NCI-H1694 (cell line): ENCODE results near the gene SMAP1.
"Not testable (repeated sequence)": the region's sequence is repeated elsewhere in the genome, so short reads cannot be mapped to it uniquely, and the experiment has no call there.

Experiments used
- DNase-seq: peaks from one replicate; lab custom pipeline; 2025; lab: John Stamatoyannopoulos, UW

The SMAP1 gene

DNA sequence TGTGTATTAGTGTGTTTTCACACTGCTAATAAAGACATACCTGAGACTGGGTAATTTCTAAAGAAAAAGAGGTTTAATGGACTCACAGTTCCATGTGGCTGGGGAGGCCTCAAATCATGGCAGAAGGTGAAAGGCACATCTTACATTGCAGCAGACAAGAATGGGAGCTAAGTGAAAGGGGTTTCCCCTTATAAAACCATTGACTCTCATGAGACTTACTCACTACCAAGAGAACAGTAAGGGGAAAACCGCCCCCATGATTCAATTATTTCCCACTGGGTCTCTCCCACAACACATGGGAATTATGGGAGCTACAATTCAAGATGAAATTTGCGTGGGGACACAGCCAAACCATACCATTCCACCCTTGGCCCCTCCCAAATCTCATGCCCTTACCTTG, 73.1 kb downstream of the SMAP1 start:
- DNase-seq, result not testable (repeated sequence)

DNA sequence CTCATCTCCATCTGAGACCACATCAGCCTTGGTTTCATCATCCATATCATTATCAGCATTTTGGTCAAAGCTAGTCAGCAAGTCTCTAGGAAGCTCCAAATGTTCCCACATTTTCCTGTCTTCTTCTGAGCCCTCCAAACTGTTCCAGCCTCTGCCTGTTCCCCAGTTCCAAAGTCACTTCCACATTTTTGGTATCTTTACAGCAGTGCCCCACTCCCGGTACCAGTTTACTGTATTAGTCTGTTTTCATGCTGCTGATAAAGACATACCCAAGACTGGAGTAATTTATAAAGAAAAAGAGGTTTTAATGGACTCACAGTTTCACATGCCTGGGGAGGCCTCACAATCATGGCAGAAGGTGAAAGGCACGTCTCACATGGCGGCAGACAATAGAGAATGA, 74.8 kb downstream of the SMAP1 start:
- not testable (repeated sequence) for DNase-seq

DNA sequence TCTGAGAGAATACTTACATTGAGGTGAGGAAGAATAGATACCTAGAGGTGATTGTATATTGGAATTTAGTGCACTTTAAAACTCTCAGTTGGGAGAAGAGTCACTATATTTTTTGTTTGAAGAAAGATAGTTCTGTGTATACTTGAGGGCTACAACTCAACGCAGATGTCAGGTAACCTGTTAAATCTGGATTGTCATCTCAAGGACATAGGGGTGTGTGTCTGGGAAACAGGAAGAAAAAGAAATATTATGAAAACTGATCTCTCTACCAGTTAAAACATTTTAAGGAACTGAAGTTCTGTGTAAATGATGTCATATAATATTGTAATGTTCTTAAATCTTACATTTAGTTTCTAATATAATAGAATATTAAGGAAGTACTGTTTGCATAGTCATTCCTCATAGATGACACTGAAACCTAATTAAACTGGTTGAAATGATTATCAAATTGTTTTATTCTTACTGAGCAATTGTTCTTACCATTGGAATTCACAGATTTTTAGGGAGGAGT, 86.2 kb downstream of the SMAP1 start:
- DNase-seq, result no peak

DNA sequence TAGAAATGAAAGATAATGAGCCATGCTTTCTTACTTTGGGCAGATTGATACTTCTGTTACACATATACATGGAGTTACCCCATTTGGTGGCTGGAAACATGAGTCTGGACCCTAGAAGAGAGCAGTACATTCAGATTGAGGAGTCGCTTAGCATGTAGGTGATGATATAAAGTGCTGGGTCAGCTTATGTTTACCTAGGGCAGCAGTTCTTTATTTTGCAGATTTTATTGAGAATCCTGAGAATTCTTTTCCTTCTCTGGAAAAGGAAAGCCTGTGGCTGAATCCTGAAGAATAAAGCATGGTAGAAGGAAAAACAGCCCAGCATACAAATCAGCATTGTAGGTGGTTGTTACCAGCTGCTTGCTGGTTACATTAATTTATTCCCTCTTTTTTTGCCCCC, 91.2 kb downstream of the SMAP1 start:
- DNase-seq, result no peak

DNA sequence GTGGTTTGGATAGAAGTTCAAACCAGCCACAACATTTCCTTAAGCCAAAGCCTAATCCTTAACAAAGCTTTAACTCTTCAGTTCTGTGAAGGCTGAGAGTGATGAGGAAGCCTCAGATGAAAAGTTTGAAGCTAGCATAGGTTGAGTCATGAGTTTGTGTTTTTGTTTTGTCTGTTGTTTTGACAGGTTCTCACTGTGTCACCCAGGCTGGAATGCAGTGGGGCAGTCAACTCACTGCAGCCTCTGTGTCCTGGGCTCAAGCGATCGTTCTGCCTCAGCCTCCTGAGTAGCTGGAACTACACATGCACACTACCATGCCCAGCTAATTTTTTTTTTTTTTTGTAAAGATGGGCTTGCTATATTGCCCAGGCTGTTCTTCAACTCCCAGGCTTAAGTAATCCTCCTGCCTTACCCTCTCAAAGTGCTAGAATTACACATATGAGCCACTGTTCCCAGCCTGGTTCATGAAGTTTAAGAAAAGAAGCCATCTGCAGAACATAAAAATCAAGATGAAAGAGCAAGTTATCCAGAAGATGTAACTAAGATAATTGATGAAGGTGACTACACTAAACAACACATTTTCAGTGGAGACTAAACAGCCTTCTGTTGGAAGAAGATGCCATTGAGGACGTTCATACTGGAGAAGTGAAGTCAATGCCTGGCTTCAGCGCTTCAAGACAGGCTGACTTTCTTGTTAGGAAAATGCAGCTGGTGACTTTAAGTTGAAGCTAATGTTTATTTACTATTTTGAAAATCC, 96.2 kb downstream of the SMAP1 start:
- no peak for DNase-seq

DNA sequence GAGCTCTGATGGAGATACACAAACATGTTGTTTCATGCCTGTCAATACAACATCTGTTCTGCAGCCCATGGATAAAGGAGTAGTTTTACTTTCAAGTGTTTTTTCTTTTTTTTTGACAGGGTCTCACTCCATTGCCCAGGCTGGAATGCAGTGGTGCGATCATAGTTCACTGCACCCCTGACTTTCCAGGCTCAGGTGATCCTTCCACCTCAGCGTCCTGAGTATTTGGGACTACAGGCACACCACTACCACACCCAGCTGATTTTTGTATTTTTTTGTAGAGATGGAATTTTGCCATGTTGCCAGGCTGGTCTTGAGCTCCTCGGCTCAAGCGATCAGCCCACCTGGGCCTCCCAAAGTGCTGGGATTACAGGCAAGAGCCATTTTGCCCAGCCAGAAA, 97.0 kb downstream of the SMAP1 start:
- DNase-seq, result peak; percentile 1

DNA sequence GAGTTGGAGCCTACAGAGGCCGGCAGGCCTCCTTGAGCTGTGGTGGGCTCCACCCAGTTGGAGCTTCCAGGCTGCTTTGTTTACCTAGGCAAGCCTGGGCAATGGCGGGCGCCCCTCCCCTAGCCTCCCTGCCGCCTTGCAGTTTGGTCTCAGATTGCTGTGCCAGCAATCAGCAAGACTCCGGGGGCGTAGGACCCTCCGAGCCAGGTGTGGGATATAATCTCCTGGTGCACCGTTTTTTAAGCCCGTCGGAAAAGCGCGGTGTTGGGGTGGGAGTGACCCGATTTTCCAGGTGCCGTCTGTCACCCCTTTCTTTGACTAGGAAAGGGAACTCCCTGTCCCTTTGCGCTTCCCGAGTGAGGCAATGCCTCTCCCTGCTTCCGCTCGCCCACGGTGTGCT, 103.7 kb downstream of the SMAP1 start:
- DNase-seq, result not testable (repeated sequence)

DNA sequence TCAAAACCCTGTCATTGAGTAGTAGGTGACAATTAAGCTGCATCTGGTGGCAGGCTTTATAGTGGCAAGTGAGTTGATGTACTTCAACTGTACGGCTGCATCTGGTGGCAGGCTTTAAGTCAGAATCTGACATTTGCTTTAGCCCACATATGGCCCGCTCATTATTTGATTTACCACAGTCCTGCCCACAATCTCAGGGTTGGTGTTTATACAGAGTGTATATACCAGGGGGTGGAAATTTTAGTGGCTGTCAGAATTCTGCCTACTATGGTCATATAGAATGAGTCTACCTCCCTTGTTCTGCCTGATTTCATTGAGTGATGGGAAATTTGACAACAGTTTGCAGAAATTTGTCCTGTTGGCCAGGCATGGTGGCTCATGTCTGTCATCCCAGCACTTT, 112.3 kb downstream of the SMAP1 start:
- no peak for DNase-seq

DNA sequence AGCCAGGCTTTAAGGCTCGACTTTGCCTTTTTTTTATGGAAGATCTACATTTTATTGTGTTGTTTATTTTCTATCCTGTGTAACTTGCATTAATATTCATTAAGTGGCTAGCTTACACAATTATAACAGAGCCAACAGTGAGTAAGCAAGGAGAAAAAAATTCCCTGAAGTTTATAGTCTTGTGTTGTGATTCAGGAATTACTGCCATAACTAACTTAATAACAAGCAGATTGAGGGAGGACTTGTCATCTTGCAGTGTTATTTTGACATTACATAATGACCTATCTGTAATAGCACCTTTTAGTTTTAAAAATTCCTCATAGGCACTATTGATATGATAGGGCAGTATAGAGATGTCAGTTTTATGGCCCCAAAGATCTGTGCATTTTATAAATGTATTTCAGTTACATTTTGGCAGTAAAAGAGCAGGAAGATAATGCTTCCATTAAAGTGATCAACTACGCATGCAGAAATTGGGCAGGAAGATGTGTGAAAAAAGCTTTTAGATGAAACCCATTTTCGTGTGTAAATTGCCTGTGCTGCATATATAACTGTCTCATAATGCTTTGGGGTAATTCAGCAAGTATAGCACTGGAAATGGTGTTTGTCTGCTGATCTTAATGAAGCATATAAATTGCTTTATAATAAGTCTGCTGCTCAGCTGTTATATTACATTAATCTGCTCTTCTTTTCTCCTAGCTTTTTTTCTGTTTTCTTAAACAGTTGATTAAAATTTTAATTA, 123.0 kb downstream of the SMAP1 start:
- no peak for DNase-seq

DNA sequence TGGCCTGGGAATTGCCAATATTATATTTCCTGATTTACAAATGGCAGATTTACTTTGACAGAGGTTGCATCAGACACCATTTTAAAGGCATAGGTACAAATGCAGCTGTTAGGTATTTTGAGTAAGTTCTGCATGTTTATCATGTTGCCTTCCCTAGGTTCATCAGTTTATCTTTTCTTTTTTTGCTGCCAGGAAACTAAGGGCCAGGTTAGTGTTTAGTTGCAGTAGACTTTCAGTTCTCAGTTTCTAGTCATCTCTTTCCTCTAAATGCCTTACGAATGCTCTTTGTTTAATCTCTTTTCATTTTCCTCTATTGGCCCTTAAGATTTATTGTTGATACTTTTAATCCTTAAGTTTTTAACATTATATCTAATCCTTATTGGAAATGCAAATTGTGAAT, 129.9 kb downstream of the SMAP1 start:
- no peak for DNase-seq

DNA sequence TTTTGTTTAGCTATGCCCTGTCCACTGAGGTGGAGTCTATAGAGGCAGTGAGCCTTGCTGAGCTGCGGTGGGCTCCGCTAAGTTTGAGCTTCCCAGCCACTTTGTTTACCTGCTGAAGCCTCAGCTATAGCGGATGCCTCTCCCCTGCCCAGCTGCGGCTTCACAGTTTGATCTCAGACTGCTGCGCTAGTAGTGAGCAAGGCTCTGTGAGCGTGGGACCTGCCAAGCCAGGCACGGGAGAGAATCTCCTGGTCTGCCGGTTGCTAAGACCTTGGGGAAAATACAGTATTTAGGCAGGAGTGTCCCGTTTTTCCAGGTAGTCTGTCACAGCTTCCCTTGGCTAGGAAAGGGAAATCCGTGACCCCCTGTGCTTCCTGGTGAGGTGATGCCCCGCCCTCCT, 138.4 kb downstream of the SMAP1 start:
- no peak for DNase-seq

DNA sequence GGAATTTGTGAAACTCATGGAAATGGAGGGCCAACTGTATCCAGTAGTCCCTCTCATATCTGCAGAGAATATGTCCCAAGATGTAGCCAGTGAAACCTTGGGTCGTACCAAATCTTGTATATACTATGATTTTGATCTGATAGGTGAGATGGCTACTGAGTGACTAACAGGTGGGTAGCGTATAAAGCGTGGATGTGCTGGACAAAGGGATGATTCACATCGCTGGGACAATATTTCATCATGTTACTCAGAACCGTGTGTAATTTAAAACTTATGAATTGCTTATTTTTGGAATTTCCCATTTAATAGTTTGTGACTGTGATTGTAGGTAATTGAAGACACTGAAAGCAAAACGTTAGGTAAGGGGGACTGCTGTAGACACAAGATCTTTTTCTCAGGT, 144.1 kb downstream of the SMAP1 start:
- no peak for DNase-seq

DNA sequence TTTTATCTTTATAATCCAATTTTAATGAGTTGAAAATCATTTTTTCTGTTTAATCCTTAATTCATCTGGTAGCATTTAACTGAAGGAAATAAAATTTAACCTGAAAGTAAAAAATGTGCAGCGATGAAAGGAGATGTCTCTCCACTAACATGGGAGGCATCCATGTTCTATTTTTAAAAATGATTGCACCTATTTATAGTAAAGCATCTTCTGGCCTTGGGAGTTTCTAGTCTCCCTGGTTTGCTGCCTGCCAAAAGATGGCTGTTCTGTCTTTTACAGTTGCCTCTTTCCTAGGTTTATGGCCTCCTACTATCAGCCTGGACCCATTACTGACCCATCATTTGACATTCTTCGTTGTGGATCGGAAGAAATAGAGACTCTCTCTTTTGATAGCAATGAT, 146.2 kb downstream of the SMAP1 start:
- no peak for DNase-seq

DNA sequence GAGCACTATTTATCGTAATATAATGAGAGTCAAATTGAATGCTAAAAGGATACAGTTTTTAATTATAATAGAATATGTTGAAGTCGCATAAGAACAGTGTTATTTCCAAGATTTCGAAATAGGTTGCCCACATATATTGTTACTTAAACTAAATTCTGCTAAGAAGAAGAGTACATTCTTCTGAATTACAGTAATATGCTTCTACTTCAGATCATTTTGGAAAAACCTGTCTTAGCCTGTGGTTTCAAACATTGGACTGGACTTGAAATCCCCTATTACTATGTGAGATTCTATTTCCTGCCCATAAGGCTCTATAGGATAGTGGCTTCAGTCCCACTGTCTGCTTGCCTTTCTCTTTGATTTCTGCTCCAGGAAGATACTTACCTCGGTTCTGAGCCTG, 152.0 kb downstream of the SMAP1 start:
- no peak for DNase-seq

DNA sequence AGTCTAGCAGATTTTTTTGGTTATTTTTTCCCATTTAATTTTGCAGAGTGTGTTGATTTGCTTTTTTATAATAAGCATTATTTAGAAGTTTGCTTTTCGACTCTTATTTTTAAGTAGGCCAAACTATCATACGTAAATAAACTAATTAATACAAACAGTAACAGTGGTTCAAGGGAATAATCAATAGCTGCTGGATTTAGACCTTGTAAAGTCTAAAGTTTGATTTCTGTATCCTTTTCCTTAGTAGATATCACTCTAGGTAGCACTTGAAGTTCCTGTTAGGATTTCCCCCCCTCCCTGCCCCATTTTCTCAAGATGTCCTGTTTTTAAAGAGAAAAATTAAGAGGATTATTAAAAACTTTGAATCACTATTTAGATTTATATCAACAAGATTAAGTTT, 153.1 kb downstream of the SMAP1 start:
- DNase-seq, result no peak

DNA sequence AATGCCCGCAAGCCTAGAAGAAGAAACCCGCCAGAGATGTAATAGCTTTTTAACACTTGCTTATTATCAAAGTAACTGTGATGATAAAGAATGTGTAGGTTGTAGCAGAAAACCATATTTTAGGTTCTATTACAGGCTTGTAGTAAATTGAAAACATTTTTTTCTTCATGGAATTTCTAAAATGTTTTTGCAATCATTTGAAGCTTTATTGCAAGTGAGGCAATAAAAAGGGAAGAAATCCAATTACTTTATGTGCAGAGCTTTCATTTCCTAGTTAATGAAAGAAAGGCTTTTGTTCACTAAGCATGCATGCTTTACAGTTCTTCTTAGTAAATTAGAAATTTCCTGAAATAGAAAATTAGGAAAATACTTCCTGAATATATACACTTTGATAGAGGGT, 154.1 kb downstream of the SMAP1 start:
- DNase-seq, result no peak

DNA sequence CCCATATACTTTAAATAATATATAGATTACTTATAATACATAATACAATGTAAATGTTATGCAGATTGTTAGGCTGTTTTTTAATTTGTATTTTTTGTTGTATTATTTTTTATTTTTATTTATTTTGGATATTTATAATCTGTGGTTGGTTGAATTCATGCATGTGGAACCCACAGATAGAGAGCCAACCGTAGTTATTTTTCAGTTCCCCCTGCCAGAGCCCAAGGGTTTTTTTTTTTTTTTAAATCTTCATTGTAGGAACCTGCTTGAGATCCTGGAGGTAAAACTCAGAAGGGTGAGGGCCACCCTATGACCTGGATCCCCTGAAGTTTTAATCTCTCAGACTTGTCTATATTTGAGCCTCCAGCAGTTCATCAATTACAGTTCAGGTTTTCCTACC, 156.0 kb downstream of the SMAP1 start:
- DNase-seq, result no peak

DNA sequence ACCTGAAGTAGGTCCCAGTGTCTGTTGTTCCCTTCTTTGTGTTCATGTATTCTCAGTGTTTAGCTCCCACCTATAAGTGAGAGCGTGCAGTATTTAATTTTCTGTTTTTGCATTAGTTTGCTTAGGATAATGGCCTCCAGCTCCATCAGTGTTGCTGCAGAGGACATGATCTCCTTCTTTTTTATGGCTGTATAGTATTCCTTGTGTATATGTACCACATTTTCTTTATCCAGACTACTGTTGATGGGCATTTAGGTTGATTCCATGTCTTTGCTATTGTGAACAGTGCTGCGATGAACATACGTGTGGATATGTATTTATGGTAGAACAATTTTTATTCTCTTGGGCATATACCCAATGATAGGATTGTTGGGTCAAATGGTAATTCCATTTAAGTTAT, 163.7 kb downstream of the SMAP1 start:
- no peak for DNase-seq

DNA sequence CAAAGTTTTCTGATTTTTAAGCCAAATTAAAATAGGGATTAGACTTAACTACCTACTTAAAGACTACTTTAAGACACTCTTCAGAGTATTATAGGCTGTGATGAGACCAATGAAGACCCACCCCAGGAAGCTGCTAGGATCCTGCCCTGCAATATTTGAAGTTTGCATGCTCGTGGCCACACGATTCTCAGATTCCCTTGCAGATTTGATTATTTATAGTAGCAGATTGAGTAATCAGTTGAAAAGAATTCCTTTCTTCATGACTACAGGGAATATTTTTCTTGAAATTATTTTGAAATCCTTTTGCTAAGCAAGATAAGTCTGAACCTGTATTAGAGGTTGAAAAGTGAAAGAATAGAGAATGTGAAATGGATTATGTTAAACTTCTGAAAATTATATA, 166.8 kb downstream of the SMAP1 start:
- DNase-seq, result no peak

DNA sequence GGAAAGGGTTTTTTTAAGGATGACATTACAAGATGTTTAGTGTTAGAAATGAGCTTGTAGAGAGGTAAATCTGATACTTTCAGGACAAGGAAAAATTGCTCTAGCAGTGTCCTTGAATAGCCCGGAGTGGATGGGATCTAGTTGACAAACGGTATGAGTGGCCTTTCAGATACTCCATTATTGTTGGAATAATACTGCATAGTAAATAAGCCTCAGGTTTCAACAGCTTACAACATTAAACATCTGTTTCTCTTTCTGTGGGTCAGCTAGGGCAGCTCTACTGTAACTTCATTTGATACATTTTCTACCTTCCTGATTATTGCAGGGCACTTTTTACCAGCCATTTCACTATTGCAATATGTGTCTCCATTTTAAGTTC, 171.2 kb downstream of the SMAP1 start:
- no peak for DNase-seq

DNA sequence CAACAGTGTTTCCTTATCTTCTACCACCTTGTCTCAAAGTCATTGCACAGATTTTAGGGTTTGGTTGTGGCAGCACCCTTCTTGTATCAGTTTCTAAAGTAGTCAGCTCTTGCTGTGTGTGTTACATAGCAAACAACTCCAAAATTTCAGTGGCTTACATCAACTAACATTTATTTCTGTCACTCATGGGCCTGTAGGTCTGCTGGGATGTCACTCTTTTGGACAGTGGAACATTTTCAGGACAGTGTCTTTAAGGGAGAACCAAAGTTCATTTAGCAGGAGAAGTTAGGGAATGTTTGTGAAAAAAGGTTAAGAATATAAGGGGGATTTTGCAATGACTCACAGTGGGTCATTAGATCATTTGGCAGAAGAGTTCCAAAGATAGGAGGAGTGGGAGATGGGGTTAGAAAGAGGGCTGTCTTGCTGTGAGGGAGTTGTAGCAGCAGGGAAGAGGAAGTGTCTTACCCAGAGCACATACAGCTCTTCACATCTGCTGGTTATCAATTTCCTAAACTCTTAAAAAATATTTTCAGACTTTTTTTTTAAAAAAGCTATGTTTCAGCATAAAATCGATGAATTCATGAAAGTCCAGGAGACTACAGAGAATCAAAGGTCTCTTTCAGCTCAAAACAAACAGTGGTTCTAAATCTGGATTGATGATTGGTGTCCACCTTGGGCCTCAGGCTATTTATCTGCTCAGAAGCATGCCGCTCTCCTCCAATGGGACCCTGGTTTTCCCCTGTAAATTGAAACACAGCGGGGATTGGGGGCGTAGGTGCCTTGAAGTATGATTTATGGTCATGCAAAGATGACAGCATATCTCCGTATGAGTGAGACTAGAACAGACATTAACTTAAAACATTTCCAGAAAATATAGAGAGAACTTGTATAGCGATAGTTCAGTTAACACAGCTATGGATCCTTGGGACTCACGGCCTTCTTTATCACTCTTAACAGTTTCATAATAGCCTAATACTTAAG, 171.9 kb downstream of the SMAP1 start:
- DNase-seq, result no peak

DNA sequence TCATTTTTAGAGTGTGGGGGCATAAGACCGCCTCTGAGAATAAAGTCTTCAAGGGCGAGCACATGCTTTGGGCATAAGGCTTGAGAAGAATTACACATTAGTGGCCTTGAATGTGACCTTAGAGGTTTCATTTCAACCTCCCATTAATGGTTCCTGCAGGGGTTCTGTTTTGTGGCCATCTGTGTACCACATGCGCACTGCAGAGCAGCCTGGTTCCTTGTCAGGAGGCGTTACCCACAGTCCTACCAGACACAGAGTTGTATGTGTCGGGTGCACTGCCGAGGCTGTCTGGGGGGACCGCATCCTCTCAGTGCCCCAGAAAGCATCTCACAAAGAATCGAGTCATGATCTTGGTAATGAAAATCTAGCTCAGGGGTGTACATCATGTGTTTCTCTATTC, 173.4 kb downstream of the SMAP1 start:
- DNase-seq, result no peak
